IMR-90 (cell line): Measurements from ENCODE around the gene WDR48. TPM values are rescaled to one million over a fixed set of nuclear protein-coding genes. Genes with fewer than 3 reads are reported as not detected.
A peak's percentile ranks its signal among the peaks of the same experiment; 100 is the strongest.

Experiments used
- ATAC-seq: fragments of 200-7000 bp; cut with Tn5 transposase; 2 replicates; pipeline ENCODE4 v1.9.1; 2020; ENCODE audit warnings: low read depth, mild to moderate bottlenecking, moderate library complexity
- BruUV-seq: library from RNA; stranded (reverse); fragments of 400-500 nt; replicated peaks from 2 replicates; lab custom pipeline; 2021; lab: Mats Ljungman, UMichigan
- CTCF ChIA-PET: fragments of 300-600 bp; formaldehyde crosslinking; extraction: SDS; loops from one replicate; lab custom pipeline; 2021; ENCODE audit warnings: antibody characterized with exemption; lab: Yijun Ruan, JAX
- POLR2A ChIA-PET: fragments of 300-600 bp; sonication (Branson Sonifier 250); formaldehyde crosslinking; loops from one replicate; lab custom pipeline; 2022; ENCODE audit warnings: antibody characterized with exemption; ENCODE audit not compliant: unreplicated experiment; lab: Charles Lee
- DNase-seq: peaks from one replicate; pipeline ENCODE4 v3.0.0; 2013
- H2AFZ ChIP-seq: replicated peaks from 2 replicates; pipeline ENCODE3; 2013; ENCODE audit warnings: low read length, mild to moderate bottlenecking; ENCODE audit not compliant: poor library complexity
- H2AK5ac ChIP-seq: 2 replicates; pipeline ENCODE4 v1.6.1; 2013; ENCODE audit warnings: low read depth, low read length, inconsistent platforms
- H2AK9ac ChIP-seq: replicated peaks from 2 replicates; pipeline ENCODE3; 2013; ENCODE audit warnings: mild to moderate bottlenecking, low read depth, low read length, moderate library complexity; ENCODE audit not compliant: poor library complexity
- H2BK120ac ChIP-seq: 2 replicates; pipeline ENCODE4 v1.6.1; 2013; ENCODE audit warnings: low read depth, low read length, inconsistent platforms
- H2BK15ac ChIP-seq: 3 replicates; pipeline ENCODE4 v1.6.1; 2013; ENCODE audit warnings: low read depth, low read length, inconsistent platforms
- H2BK20ac ChIP-seq: 2 replicates; pipeline ENCODE4 v1.6.1; 2013; ENCODE audit warnings: low read depth, mild to moderate bottlenecking, inconsistent platforms, low read length, moderate library complexity
- H2BK5ac ChIP-seq: 2 replicates; pipeline ENCODE4 v1.6.1; 2013; ENCODE audit warnings: mild to moderate bottlenecking, low read depth, low read length, inconsistent platforms; ENCODE audit not compliant: poor library complexity, severe bottlenecking
- H3K14ac ChIP-seq: replicated peaks from 2 replicates; pipeline ENCODE4 v1.6.1; 2013; ENCODE audit warnings: low read depth, low read length, inconsistent platforms
- H3K18ac ChIP-seq: 2 replicates; pipeline ENCODE4 v1.6.1; 2013; ENCODE audit warnings: low read depth, low read length, control low read depth
- H3K23ac ChIP-seq: 2 replicates; pipeline ENCODE4 v1.6.1; 2013; ENCODE audit warnings: low read depth, low read length, inconsistent platforms
- H3K27ac ChIP-seq: 2 replicates; pipeline ENCODE4 v1.5.1; 2013; ENCODE audit warnings: mild to moderate bottlenecking, control low read depth, low read length; ENCODE audit not compliant: insufficient read depth
- H3K27me3 ChIP-seq: 2 replicates; pipeline ENCODE4 v1.6.1; 2013; ENCODE audit warnings: low read length; ENCODE audit not compliant: control insufficient read depth, insufficient read depth
- H3K36me3 ChIP-seq: 2 replicates; pipeline ENCODE4 v1.6.1; 2013; ENCODE audit warnings: low read length, mixed read lengths; ENCODE audit not compliant: control insufficient read depth, insufficient read depth
- H3K4ac ChIP-seq: 2 replicates; pipeline ENCODE4 v1.6.1; 2013; ENCODE audit warnings: low read depth, low read length, inconsistent platforms
- H3K4me1 ChIP-seq: 2 replicates; pipeline ENCODE4 v1.6.1; 2013; ENCODE audit warnings: low read length, mixed read lengths; ENCODE audit not compliant: control insufficient read depth, insufficient read depth
- H3K4me2 ChIP-seq: 2 replicates; pipeline ENCODE4 v1.6.1; 2013; ENCODE audit warnings: low read depth, mild to moderate bottlenecking, control low read depth, low read length, moderate library complexity
- H3K4me3 ChIP-seq: 2 replicates; pipeline ENCODE4 v1.5.1; 2013; ENCODE audit warnings: low read depth, mild to moderate bottlenecking, control low read depth, low read length, moderate library complexity; ENCODE audit not compliant: insufficient read depth
- H3K56ac ChIP-seq: 2 replicates; pipeline ENCODE4 v1.6.1; 2013; ENCODE audit warnings: low read length, inconsistent platforms; ENCODE audit not compliant: insufficient read depth; ENCODE audit errors: extremely low read depth
- H3K79me1 ChIP-seq, 2 experiments: 2 replicates each; pipeline ENCODE4 v1.6.1; 2013; ENCODE audit warnings: low read length in 2 of 2, inconsistent platforms in 1 of 2, low read depth in 1 of 2
- H3K9ac ChIP-seq: 2 replicates; pipeline ENCODE4 v1.6.1; 2013; ENCODE audit warnings: low read depth, low read length, control low read depth
- H3K9me1 ChIP-seq: 2 replicates; pipeline ENCODE4 v1.6.1; 2013; ENCODE audit warnings: low read length, inconsistent platforms; ENCODE audit not compliant: insufficient read depth
- H3K9me3 ChIP-seq: 2 replicates; pipeline ENCODE4 v1.6.1; 2013; ENCODE audit warnings: low read length; ENCODE audit not compliant: control insufficient read depth, insufficient read depth
- H4K20me1 ChIP-seq: 2 replicates; pipeline ENCODE4 v1.6.1; 2013; ENCODE audit warnings: low read length, inconsistent platforms; ENCODE audit not compliant: insufficient read depth
- H4K5ac ChIP-seq: 2 replicates; pipeline ENCODE4 v1.6.1; 2013; ENCODE audit warnings: mild to moderate bottlenecking, low read depth, low read length, control low read depth
- H4K8ac ChIP-seq, 2 experiments: 2 replicates each; pipeline ENCODE4 v1.6.1; 2013; ENCODE audit warnings: low read depth in 2 of 2, low read length in 2 of 2, control low read depth in 1 of 2, inconsistent platforms in 1 of 2
- H4K91ac ChIP-seq: 2 replicates; pipeline ENCODE4 v1.6.1; 2013; ENCODE audit warnings: low read depth, low read length, inconsistent platforms; ENCODE audit not compliant: insufficient read depth
- MAFK ChIP-seq: IDR thresholded peaks from 2 replicates; pipeline ENCODE4 v1.6.1; 2012; ENCODE audit warnings: low read depth, low read length, improper control_type of control experiment
- MXI1 ChIP-seq: IDR thresholded peaks from 2 replicates; pipeline ENCODE4 v1.6.1; 2012; ENCODE audit warnings: low read depth, mild to moderate bottlenecking, low read length, moderate library complexity, borderline replicate concordance
- RFX5 ChIP-seq: IDR thresholded peaks from 2 replicates; pipeline ENCODE4 v1.8.0; 2012; ENCODE audit warnings: low read depth, mild to moderate bottlenecking, low read length, moderate library complexity
- SMC3 ChIP-seq: fragments of 150-350 bp; IDR thresholded peaks from 2 replicates; pipeline ENCODE4 v1.6.1; 2016; ENCODE audit warnings: low read depth, mild to moderate bottlenecking, antibody characterized with exemption, low read length, moderate library complexity
- WGBS, 2 experiments: methylation state at CpG; one replicate each; pipeline versions ENCODE4 v1.1.5 to v1.1.7; 2013; ENCODE audit warnings: missing lambda C conversion rate in 2 of 2; ENCODE audit not compliant: insufficient read length in 1 of 2; ENCODE audit errors: extremely low coverage in 2 of 2; 5-methylcytosine and 5-hydroxymethylcytosine counted together
- dilution Hi-C: fragments of 300-500 bp; cut with HindIII; formaldehyde crosslinking; loops from one replicate; pipeline ENCODE4 v1.14.3; 2018; ENCODE audit warnings: low sequenced_read_pairs; ENCODE audit not compliant: unreplicated experiment
- in situ Hi-C: fragments of 300-500 bp; cut with MboI; formaldehyde crosslinking; loops from 3 replicates; pipeline ENCODE4 v1.14.3; 2019; ENCODE audit warnings: low sequenced_read_pairs, inconsistent platforms, mixed read lengths
- intact Hi-C: fragments of 100-400 bp; cut with micrococcal nuclease; formaldehyde crosslinking; loops from 2 replicates; pipeline ENCODE4 v1.10.0; 2022
- polyA plus RNA-seq, 3 experiments: library from polyadenylated mRNA; depleted of rRNA; stranded (reverse); fragments of >200 nt; gene quantifications; 2 replicates each; pipeline ENCODE4 v1.2.3, GENCODE V29; 2012; ENCODE audit warnings: low replicate concordance in 1 of 3
- total RNA-seq: library from RNA; depleted of rRNA; stranded (reverse); fragments of >200 nt; gene quantifications from 2 replicates; pipeline ENCODE4 v1.2.3, GENCODE V29; 2012

WDR48 gene
- total and polyA plus RNA-seq, 2 of the 4 experiments (the other 2 are of a cell fraction) = 14.4 to 41.2 TPM

DNA sequence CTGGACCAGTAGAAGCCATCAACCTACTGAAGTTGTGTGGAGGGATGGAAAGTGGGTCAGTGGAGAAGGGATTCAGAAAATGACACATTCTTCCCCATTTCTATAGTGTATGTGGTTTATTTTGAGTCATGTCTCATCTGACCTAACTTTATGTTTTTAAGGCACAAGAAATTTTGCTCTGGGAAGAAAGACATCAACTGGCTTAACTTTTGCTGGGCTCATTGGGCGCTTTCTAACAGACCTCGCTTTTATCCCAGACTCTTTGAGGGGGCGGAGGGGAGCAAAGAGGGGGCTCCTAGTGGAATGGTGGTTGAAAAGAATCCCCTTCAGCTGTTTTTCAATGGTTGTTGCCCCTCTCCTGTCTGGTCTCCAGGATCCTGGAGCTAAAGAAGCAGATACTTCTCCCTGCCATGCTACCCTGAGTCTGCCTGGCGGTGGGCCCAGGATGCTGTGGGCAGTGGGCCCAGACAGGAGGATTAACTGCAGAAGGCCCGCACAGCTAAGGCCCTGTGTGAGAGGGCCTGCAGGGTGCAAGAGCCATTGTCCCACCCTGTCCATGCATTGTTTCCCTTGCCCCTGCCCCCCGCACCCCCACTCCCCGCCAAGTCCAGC is 87.1 kb downstream of the WDR48 start:
- ATAC-seq = peak; percentile 41
- Histone ChIP-seq H3K56ac (no peak overlapping the region), H3K27ac (no peak overlapping the region), H3K14ac (no peak overlapping the region), H2BK20ac (no peak overlapping the region), H2BK5ac (no peak overlapping the region), H3K9me1 (peaks cover 25% of the 10 kb centered on the region), H2BK15ac (no peak overlapping the region), H3K36me3 (peaks cover 29% of the 10 kb centered on the region), H2AFZ (no peak overlapping the region), H3K4me3 (no peak overlapping the region), H2BK120ac (no peak overlapping the region), H3K4me1 (peaks cover 23% of the 10 kb centered on the region), H3K9ac (no peak overlapping the region), H3K23ac (no peak overlapping the region), H3K9me3 (no peaks in the 10 kb centered on the region), H3K4ac (no peak overlapping the region), H4K91ac (no peak overlapping the region), H3K4me2 (no peak overlapping the region), H2AK9ac (no peak overlapping the region), H3K27me3 (no peaks in the 10 kb centered on the region), H3K79me1 (peaks cover 6 to 53% of the 10 kb centered on the region in 2 experiments), H4K20me1 (peaks cover 60% of the 10 kb centered on the region), H4K8ac (no peak overlapping the region), H4K5ac (no peak overlapping the region), H2AK5ac (no peak overlapping the region), H3K18ac (no peak overlapping the region)
- no CpG with 5 or more reads among the region's 7 CpGs for WGBS, 2 experiments
- in situ Hi-C loops = no loop called here
- DNase-seq = peak; percentile 47
- ChIA-PET CTCF (interaction anchor here (1.1 kb wide), 1 partner anchor 149 kb away, joined by 4 read pairs; no protein-coding TSS in a partner anchor), POLR2A (no interaction called here)
- TF ChIP-seq MXI1 (no peak), MAFK (no peak), RFX5 (no peak), SMC3 (no peak)
- intact Hi-C loops = no loop called here
- no TSS peak for BruUV-seq
- dilution Hi-C loops = no loop called here
